Nephron progenitor cell (in vitro differentiated cells): ENCODE data around the gene WDR86.

Source experiments
- DNase-seq: peaks from one replicate; pipeline ENCODE4 v3.0.0; 2021
- H3K27ac Mint-ChIP-seq: 2 replicates; pipeline ENCODE4 v1.8.0; 2021; ENCODE audit warnings: mild to moderate bottlenecking, moderate library complexity, mixed read lengths
- H3K27me3 Mint-ChIP-seq: 2 replicates; pipeline ENCODE4 v1.8.0; 2021; ENCODE audit warnings: mild to moderate bottlenecking, low read depth, mixed read lengths; ENCODE audit not compliant: poor library complexity
- H3K36me3 Mint-ChIP-seq: 2 replicates; pipeline ENCODE4 v1.8.0; 2021; ENCODE audit warnings: low read depth, mixed read lengths
- H3K4me1 Mint-ChIP-seq: 2 replicates; pipeline ENCODE4 v1.8.0; 2021; ENCODE audit warnings: mixed read lengths
- H3K4me3 Mint-ChIP-seq: 2 replicates; pipeline ENCODE4 v1.8.0; 2021; ENCODE audit warnings: mild to moderate bottlenecking, moderate library complexity, mixed read lengths
- H3K9me3 Mint-ChIP-seq: 2 replicates; pipeline ENCODE4 v1.8.0; 2021; ENCODE audit warnings: mild to moderate bottlenecking, moderate library complexity, mixed read lengths
- CTCF ChIP-seq: fragments of 200-600 bp; sonication (generic); IDR thresholded peaks from 2 replicates; pipeline ENCODE4 v1.5.0; 2021; ENCODE audit warnings: antibody characterized with exemption

The WDR86 gene

GRCh38 chr7:151415375-151416105 lies 5.7 kb upstream of the WDR86 start:
- Mint-ChIP-seq H3K4me1 (peaks cover 34% of the 10 kb centered on the region), H3K27me3 (peaks cover 34% of the 10 kb centered on the region), H3K4me3 (no peak overlapping the region), H3K9me3 (peaks cover 45% of the 10 kb centered on the region), H3K36me3 (peaks cover 30% of the 10 kb centered on the region), H3K27ac (no peak overlapping the region)
- TF ChIP-seq CTCF = no peak
- DNase-seq = no peak

- Mint-ChIP-seq H3K36me3 (peaks cover 24% of the 10 kb centered on the region), H3K4me1 (peaks cover 43% of the 10 kb centered on the region), H3K27ac (no peak overlapping the region), H3K9me3 (peaks cover 25% of the 10 kb centered on the region), H3K4me3 (no peak overlapping the region), H3K27me3 (peaks cover 38% of the 10 kb centered on the region)
- TF ChIP-seq CTCF = no peak
- no peak for DNase-seq
Measured at GRCh38 chr7:151413241-151413640, 3.4 kb upstream of the WDR86 start.

- Mint-ChIP-seq H3K4me3 (no peak overlapping the region), H3K9me3 (peaks cover 17% of the 10 kb centered on the region), H3K4me1 (peaks cover 44% of the 10 kb centered on the region), H3K27me3 (peaks cover 40% of the 10 kb centered on the region), H3K27ac (peak overlapping the region; percentile 78), H3K36me3 (peaks cover 17% of the 10 kb centered on the region)
- no peak for DNase-seq
- TF ChIP-seq CTCF = no peak
Measured at GRCh38 chr7:151412318-151412717, 2.5 kb upstream of the WDR86 start.

- H3K27me3 Mint-ChIP-seq = peaks cover 36% of the 10 kb centered on the region
- TF ChIP-seq CTCF = no peak
- peaks cover 43% of the 10 kb centered on the region for H3K4me1 Mint-ChIP-seq
- H3K9me3 Mint-ChIP-seq = peaks cover 10% of the 10 kb centered on the region
- peak overlapping the region; percentile 84 for H3K4me3 Mint-ChIP-seq
- peaks cover 17% of the 10 kb centered on the region for H3K36me3 Mint-ChIP-seq
- no peak overlapping the region for H3K27ac Mint-ChIP-seq
- no peak for DNase-seq
Measured at GRCh38 chr7:151411551-151411950, 1.7 kb upstream of the WDR86 start.

GRCh38 chr7:151410405-151411390 lies 860 bp upstream of the WDR86 start:
- H3K36me3 Mint-ChIP-seq = peaks cover 25% of the 10 kb centered on the region
- H3K4me3 Mint-ChIP-seq = peak overlapping the region; percentile 84
- TF ChIP-seq CTCF = no peak
- peaks cover 10% of the 10 kb centered on the region for H3K9me3 Mint-ChIP-seq
- H3K4me1 Mint-ChIP-seq = peaks cover 46% of the 10 kb centered on the region
- peaks cover 36% of the 10 kb centered on the region for H3K27me3 Mint-ChIP-seq
- H3K27ac Mint-ChIP-seq = no peak overlapping the region
- peak; percentile 69 for DNase-seq
